HCT116 (cell line): ENCODE results near the gene GOLGA3.

Experiments
- ATF3 ChIP-seq: IDR thresholded peaks from 2 replicates; pipeline ENCODE4 v1.6.1; 2012
- CEBPB ChIP-seq: IDR thresholded peaks from 2 replicates; pipeline ENCODE4 v1.6.1; 2012; ENCODE audit warnings: low read depth
- EZH2 ChIP-seq: fragments of 200-600 bp; sonication (generic); IDR thresholded peaks from 2 replicates; pipeline ENCODE4 v1.6.1; 2017; ENCODE audit warnings: antibody characterized with exemption, mixed run types
- EZH2phosphoT487 ChIP-seq: fragments of 200-600 bp; IDR thresholded peaks from 2 replicates; pipeline ENCODE4 v1.6.1; 2018; ENCODE audit warnings: antibody characterized with exemption, borderline replicate concordance
- POLR2A ChIP-seq: IDR thresholded peaks from 2 replicates; pipeline ENCODE4 v1.7.0; 2011; ENCODE audit warnings: borderline replicate concordance; ENCODE audit not compliant: insufficient read depth, insufficient read length; ENCODE audit errors: extremely low read depth
- POLR2AphosphoS5 ChIP-seq: IDR thresholded peaks from 2 replicates; pipeline ENCODE4 v1.6.1; 2011; ENCODE audit warnings: mild to moderate bottlenecking, low read depth, low read length, moderate library complexity
- REST ChIP-seq: IDR thresholded peaks from 2 replicates; pipeline ENCODE4 v1.6.1; 2012; ENCODE audit warnings: low read depth
- YY1 ChIP-seq: IDR thresholded peaks from 2 replicates; pipeline ENCODE4 v1.6.1; 2011; ENCODE audit warnings: low read length, low read depth, moderate library complexity, mild to moderate bottlenecking; ENCODE audit not compliant: insufficient replicate concordance; ENCODE audit errors: extremely low read depth
- ZBTB33 ChIP-seq: IDR thresholded peaks from 2 replicates; pipeline ENCODE4 v1.6.1; 2011; ENCODE audit warnings: mild to moderate bottlenecking, low read length, moderate library complexity; ENCODE audit not compliant: insufficient replicate concordance; ENCODE audit errors: extremely low read depth
- ZFX ChIP-seq: fragments of 450-650 bp; IDR thresholded peaks from 2 replicates; pipeline ENCODE4 v1.6.1; 2017
- ZNF274 ChIP-seq: fragments of 200-500 bp; sonication (Bioruptor generic); IDR thresholded peaks from 2 replicates; pipeline ENCODE4 v1.6.1; 2014; ENCODE audit warnings: mild to moderate bottlenecking, low read depth, low read length, inconsistent platforms
- TF ChIP-seq, protein P1 (sequence below), 3 experiments: fragments of 200-600 bp in 1 of 3; sonication (generic) in 1 of 3; IDR thresholded peaks in 2 of 3; conservative IDR thresholded peaks in 1 of 3; 2 replicates each; pipeline ENCODE4 v1.5.1; 2012 to 2017; ENCODE audit warnings: low read depth in 2 of 3, low read length in 2 of 3, antibody characterized with exemption in 1 of 3, borderline replicate concordance in 1 of 3, control low read depth in 1 of 3, mild to moderate bottlenecking in 1 of 3, mixed read lengths in 1 of 3, mixed run types in 1 of 3, moderate library complexity in 1 of 3; ENCODE audit not compliant: insufficient read depth in 1 of 3
- TF ChIP-seq, protein P2 (sequence below): IDR thresholded peaks from 2 replicates; pipeline ENCODE4 v1.6.1; 2012

DNA sequence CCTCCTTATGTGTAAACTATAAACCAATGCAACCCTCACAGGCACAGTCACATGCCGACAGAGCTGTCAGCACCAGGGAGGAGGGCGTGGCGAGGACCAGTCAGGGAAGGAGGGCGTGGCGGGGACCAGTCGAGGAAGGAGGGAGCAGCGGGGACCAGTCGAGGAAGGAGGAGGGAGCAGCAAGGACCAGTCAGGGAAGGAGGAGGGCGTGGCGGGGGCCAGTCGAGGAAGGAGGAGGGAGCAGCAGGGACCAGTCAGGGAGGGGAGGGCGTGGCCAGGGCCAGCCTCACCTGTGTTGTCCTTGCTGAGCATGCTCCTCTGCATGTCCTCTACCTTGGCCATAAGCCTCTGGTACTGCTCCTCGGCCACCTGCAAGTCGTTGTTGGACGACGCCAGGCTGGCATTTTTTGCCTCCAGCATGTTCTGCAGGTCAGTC, 24.2 kb downstream of the GOLGA3 start:
- TF ChIP-seq, protein P1, sequence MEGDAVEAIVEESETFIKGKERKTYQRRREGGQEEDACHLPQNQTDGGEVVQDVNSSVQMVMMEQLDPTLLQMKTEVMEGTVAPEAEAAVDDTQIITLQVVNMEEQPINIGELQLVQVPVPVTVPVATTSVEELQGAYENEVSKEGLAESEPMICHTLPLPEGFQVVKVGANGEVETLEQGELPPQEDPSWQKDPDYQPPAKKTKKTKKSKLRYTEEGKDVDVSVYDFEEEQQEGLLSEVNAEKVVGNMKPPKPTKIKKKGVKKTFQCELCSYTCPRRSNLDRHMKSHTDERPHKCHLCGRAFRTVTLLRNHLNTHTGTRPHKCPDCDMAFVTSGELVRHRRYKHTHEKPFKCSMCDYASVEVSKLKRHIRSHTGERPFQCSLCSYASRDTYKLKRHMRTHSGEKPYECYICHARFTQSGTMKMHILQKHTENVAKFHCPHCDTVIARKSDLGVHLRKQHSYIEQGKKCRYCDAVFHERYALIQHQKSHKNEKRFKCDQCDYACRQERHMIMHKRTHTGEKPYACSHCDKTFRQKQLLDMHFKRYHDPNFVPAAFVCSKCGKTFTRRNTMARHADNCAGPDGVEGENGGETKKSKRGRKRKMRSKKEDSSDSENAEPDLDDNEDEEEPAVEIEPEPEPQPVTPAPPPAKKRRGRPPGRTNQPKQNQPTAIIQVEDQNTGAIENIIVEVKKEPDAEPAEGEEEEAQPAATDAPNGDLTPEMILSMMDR (IDR thresholded peaks at IDR 0.05 in 2 of 3, conservative IDR thresholded peaks at IDR 0.05 in 1 of 3; ENCODE audit: borderline replicate concordance in 1 of 3, insufficient read depth in 1 of 3, low read depth in 2 of 3, low read length in 2 of 3): no peak
- no peak for TF ChIP-seq POLR2AphosphoS5
- TF ChIP-seq EZH2phosphoT487: no peak
- no peak for TF ChIP-seq ZNF274
- no peak for TF ChIP-seq ZBTB33
- TF ChIP-seq, protein P2, sequence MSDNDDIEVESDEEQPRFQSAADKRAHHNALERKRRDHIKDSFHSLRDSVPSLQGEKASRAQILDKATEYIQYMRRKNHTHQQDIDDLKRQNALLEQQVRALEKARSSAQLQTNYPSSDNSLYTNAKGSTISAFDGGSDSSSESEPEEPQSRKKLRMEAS: no peak
- no peak for TF ChIP-seq POLR2A
- TF ChIP-seq ZFX: no peak
- no peak for TF ChIP-seq YY1
- TF ChIP-seq EZH2: no peak
- TF ChIP-seq CEBPB: no peak
- TF ChIP-seq REST: no peak
- no peak for TF ChIP-seq ATF3
